VCaP (cell line): ENCODE results near the gene PHACTR1.

Source experiments
- H3K27ac ChIP-seq: fragments of 450-650 bp; 2 replicates; pipeline ENCODE4 v1.5.1; 2017
- TF ChIP-seq, protein P1 (sequence below): fragments of 450-650 bp; conservative IDR thresholded peaks from 2 replicates; pipeline ENCODE4 v1.5.1; 2017; ENCODE audit warnings: mild to moderate bottlenecking, moderate library complexity

The PHACTR1 gene

DNA sequence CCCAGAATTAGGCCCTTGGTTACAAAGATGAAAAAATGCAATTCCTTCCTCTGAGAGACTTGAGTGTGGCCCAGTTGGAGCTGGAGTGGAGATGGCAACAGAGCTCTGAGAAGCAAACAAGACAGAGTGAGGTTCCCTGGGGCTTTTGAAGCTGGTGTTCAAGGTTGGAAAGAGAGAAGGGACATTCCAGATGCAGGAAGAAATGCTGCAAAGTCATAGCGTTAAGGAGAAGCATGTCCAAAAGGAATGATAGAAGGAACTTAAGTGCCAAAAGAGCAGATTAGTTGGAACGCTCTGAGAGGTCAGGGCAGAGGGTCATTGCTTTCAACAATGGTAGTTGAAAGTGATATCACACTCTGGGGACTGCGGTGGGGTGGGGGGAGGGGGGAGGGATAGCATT lies 360.0 kb downstream of the PHACTR1 start:
- no peak overlapping the region for H3K27ac ChIP-seq
- TF ChIP-seq, protein P1, sequence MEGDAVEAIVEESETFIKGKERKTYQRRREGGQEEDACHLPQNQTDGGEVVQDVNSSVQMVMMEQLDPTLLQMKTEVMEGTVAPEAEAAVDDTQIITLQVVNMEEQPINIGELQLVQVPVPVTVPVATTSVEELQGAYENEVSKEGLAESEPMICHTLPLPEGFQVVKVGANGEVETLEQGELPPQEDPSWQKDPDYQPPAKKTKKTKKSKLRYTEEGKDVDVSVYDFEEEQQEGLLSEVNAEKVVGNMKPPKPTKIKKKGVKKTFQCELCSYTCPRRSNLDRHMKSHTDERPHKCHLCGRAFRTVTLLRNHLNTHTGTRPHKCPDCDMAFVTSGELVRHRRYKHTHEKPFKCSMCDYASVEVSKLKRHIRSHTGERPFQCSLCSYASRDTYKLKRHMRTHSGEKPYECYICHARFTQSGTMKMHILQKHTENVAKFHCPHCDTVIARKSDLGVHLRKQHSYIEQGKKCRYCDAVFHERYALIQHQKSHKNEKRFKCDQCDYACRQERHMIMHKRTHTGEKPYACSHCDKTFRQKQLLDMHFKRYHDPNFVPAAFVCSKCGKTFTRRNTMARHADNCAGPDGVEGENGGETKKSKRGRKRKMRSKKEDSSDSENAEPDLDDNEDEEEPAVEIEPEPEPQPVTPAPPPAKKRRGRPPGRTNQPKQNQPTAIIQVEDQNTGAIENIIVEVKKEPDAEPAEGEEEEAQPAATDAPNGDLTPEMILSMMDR: no peak

DNA sequence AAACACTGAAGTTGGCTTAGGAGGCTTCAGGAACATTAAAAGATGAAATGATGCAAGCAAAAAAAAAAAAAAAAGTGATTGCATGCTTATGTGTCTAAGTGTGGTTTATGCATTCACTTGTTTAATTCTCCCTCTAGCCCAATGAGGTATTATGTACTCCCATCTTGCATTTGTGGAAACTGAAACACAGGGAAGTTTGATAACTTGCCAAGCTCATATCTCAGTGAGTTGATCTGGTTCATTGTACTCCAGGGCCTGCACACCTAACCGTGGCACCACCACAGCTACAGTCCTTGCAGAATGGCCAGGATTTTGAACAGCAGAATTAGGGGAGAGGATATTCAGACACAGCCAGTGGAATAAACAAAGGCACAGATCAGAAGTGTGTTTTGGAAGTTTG lies 360.6 kb downstream of the PHACTR1 start:
- no peak overlapping the region for H3K27ac ChIP-seq
- TF ChIP-seq, protein P1: no peak

DNA sequence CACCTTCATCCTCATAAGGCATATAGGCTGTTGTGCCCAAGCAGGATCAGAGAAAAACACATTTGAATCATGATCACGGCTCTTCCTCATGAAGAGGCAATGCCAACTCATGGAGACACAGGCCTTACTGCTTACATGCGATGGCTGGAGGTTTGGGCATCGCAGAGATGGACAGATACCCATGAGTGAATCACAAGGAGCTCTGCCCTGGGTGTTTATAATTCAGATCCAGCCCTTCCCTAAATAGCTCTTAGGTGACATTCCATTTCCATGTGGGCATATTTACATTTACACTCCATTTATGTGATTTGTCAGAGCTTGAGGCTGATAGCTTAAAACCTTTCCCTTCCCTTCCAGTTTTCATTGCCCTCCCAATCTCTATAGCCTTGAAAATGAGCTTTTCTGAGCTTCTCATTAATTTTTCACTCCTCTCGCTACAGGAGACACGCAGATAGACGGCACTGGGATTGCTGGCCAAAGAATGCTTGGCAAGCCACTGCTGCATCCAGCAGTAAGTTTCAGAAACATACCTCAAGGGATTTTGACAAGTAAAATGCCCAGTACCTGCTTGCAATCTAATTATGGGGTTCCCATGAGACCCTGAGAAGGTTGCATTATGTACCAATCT lies 362.6 kb downstream of the PHACTR1 start:
- TF ChIP-seq, protein P1: no peak
- no peak overlapping the region for H3K27ac ChIP-seq

DNA sequence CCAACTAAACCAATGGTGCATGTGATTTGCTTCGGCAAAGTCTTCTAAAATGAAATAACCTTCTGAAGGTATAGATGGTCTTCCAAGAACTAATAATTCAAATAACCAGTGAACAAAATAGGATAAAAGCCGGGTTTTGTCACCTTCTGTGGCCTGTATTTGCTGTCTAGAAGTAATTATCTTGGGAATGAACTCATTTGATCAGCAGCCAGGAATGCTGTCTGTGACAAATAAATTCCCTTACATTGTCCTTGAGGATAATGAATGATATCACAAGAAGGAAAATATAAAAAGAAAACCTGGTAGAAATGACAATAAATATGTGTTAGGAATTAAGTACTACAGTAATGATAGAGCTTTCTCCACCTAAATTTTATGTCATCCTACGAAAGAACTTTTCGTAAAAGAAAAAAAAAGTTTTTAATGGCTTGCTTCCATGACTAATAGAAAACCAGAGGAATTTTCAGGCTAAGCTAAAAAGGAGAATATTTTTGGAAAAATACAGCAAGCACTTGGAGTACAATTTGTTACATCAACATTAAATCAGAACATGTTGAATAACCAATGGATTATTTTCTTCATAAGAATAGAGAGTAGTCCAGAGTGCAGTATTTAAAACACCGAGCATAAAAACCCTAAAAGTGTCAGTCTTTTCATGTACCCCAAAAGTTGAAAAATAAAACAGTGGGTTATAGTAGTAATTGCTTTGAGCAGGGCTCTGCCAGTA lies 364.1 kb downstream of the PHACTR1 start:
- no peak overlapping the region for H3K27ac ChIP-seq
- TF ChIP-seq, protein P1: no peak

DNA sequence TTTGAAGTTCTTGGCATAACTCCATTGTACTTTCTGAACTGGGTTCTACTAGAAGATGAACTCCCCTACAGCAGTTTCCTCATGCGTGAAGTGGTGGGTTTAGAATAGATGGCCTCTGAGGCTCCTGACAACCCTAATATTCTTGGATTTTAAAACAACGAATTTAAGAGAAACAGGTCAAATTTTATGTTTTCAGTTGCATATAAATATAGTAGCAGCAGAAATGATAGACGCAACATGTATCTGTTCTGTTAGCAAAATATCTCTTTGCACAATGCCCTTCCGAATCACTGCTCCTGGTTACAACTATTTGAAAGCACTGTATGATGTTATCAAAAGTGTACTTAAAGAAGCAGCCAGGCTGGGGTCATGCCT lies 364.6 kb downstream of the PHACTR1 start:
- TF ChIP-seq, protein P1: no peak
- H3K27ac ChIP-seq: no peak overlapping the region

DNA sequence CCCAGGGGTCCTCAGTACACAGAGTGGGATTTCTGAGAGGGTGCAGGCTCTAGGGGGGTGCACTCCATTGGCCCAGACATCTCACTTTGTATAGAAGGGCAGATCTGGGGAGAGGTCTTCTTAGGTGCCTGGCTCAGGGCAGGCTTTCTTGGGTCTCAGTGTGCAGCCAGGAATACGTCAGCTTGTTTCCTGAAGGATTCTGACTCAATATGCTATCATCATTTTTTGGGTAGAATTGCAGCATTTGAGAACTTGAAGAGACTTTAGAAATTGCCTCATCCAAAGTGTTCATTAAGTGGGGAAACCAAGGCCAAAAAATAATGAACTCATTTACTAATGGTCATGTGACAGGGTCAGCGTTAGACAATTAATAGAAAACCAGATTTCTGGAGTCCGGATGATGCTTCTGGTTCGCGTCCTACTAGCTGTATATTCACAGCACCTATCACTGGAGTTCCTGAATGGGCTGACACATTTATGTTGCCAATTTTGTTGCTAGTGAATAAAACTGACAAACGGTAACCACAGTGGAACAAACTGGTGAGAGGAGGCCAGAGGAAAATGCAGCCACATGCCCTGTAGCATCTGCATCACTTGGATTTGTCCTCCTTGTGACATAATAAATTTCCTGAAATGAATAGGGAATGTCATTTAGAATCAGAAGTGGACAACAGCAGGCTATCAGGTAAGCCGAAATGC lies 372.9 kb downstream of the PHACTR1 start:
- TF ChIP-seq, protein P1: no peak
- no peak overlapping the region for H3K27ac ChIP-seq

DNA sequence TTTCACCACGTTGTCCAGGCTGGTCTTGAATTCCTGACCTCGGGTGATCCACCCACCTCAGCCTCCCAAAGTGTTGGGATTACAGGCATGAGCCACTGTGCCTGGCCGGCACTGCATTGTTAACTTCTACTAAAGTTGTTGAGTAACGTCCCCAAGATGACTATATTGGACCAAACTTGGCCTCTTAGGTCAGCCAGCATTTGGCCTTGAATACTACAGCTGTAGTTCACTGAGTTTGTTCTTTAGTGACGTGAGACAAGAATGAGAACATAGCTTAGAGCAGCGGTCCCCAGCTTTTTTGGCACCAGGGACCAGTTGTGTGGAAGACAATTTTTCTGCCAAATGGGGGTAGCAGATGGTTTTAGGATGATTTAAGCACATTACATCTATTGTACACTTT lies 374.6 kb downstream of the PHACTR1 start:
- TF ChIP-seq, protein P1: no peak
- H3K27ac ChIP-seq: no peak overlapping the region
